ENCODE measurements around the gene UQCR11. TPM values are rescaled to one million over a fixed set of nuclear protein-coding genes. Genes with fewer than 3 reads are reported as not detected.

UQCR11 gene
- total and polyA plus RNA-seq, 2 of the 8 experiments (the other 6 are each of a cell fraction or from before 2014, with no cell fraction given) = 162 to 171 TPM

GRCh38 chr19:1634242-1634937, 29.1 kb upstream of the UQCR11 start:
- Histone ChIP-seq H2BK20ac (ENCODE audit: low read length) (no peak overlapping the region), H3K18ac (ENCODE audit: extremely low read depth, low read length) (no peak overlapping the region), H3K23ac (ENCODE audit: insufficient read length) (no peak overlapping the region), H2AFZ (ENCODE audit: low read length) (no peak overlapping the region), H3K27ac (ENCODE audit: low read depth, low read length) (no peak overlapping the region), H3K4me3 (ENCODE audit: extremely low read depth in 1 of 4, insufficient read depth in 2 of 4, low read depth in 3 of 4, low read length in 4 of 4) (no peak overlapping the region), H4K5ac (ENCODE audit: insufficient read length, low read depth, low read length) (no peak overlapping the region), H2AK5ac (ENCODE audit: low read depth, low read length) (no peak overlapping the region), H3K79me1 (ENCODE audit: low read depth, low read length) (peaks cover 21% of the 10 kb centered on the region), H3K36me3 (ENCODE audit: control insufficient read depth in 2 of 4, insufficient read depth in 4 of 4, low read length in 3 of 4) (peaks cover 16 to 65% (median 50%) of the 10 kb centered on the region in 4 experiments), H3K9ac (replicated peaks in 1 of 4; ENCODE audit: extremely low read depth in 1 of 4, low read depth in 3 of 4, low read length in 3 of 4) (no peak overlapping the region), H3K4ac (replicated peaks; ENCODE audit: insufficient read length, low read depth, low read length) (no peak overlapping the region), H2BK12ac (ENCODE audit: low read depth, low read length) (no peak overlapping the region), H2BK120ac (replicated peaks; ENCODE audit: low read depth, low read length) (no peak overlapping the region), H3K9me3 (ENCODE audit: insufficient read depth in 2 of 2, low read depth in 1 of 2, low read length in 1 of 2) (0 out of 4 replicates have a peak, but pooled peaks cover 0 to 2% of the 10 kb centered on the region in 2 experiments), H3K4me2 (ENCODE audit: insufficient read depth in 1 of 2, low read depth in 2 of 2, low read length in 2 of 2) (no peak overlapping the region), H3K79me2 (ENCODE audit: control insufficient read depth in 1 of 2, insufficient read depth in 2 of 2, low read length in 2 of 2) (peaks cover 4 to 61% of the 10 kb centered on the region in 2 experiments), H2BK15ac (ENCODE audit: low read length) (no peak overlapping the region), H4K20me1 (replicated peaks in 1 of 2; ENCODE audit: control insufficient read depth in 1 of 2, insufficient read depth in 2 of 2, low read length in 2 of 2) (peaks cover 20 to 52% of the 10 kb centered on the region in 2 experiments), H3K14ac (ENCODE audit: insufficient read length) (no peak overlapping the region), H4K8ac (ENCODE audit: extremely low read depth, insufficient read depth, low read length) (no peak overlapping the region), H4K91ac (replicated peaks; ENCODE audit: insufficient read length, low read length) (no peak overlapping the region), H3K56ac (replicated peaks; ENCODE audit: insufficient read length, low read depth, low read length) (no peak overlapping the region), H3K4me1 (replicated peaks in 1 of 4; ENCODE audit: control insufficient read depth in 3 of 4, insufficient read depth in 4 of 4, low read length in 3 of 4) (no peaks in the 10 kb centered on the region), H3K27me3 (replicated peaks in 1 of 4; ENCODE audit: control insufficient read depth in 3 of 4, extremely low read depth in 1 of 4, insufficient read depth in 3 of 4, low read length in 3 of 4) (no peaks in the 10 kb centered on the region), H2BK5ac (ENCODE audit: low read depth, low read length) (no peak overlapping the region), H3K23me2 (ENCODE audit: low read depth, low read length) (no peaks in the 10 kb centered on the region)
- WGBS, 2 experiments (ENCODE audit: extremely low coverage in 1 of 2, insufficient coverage in 1 of 2, insufficient read length in 1 of 2, insufficient replicate concordance in 2 of 2, low coverage in 1 of 2, low lambda C conversion rate in 2 of 2, missing lambda C conversion rate in 1 of 2) = 90% methylated on average over 19 of the region's 19 CpGs; no CpG with 5 or more reads in 1 of the 2 experiments
- DNase-seq (ENCODE audit: low read depth in 1 of 2, low spot score in 2 of 2) (no peak), FAIRE-seq (no peak)
- ChIA-PET CTCF (ENCODE audit: partially characterized antibody) (interaction anchor here (1.2 kb wide), 1 partner anchor 134 kb away, joined by 4 read pairs; no protein-coding TSS in a partner anchor), POLR2A (ENCODE audit: partially characterized antibody) (interaction anchor here (1.2 to 2.2 kb wide), 8 partner anchors 9 to 26 kb away, joined by 3 to 20 read pairs (median 5); partner anchors contain the start of gene TCF3)
- TF ChIP-seq SIX5 (IDR thresholded peaks at IDR 0.05; ENCODE audit: low read depth, low read length) (no peak), BACH1 (IDR thresholded peaks at IDR 0.05; ENCODE audit: low read length) (no peak), SP4 (IDR thresholded peaks at IDR 0.05; ENCODE audit: low read length) (no peak), SIN3A (conservative IDR thresholded peaks at IDR 0.05 in 1 of 2, IDR thresholded peaks at IDR 0.05 in 1 of 2; ENCODE audit: low read depth in 1 of 2, low read length in 2 of 2) (no peak), CTBP2 (IDR thresholded peaks at IDR 0.05; ENCODE audit: borderline replicate concordance, insufficient read depth, insufficient read length, low read length) (no peak), SUZ12 (IDR thresholded peaks at IDR 0.05; ENCODE audit: low read length) (no peak), ATF3 (IDR thresholded peaks at IDR 0.05; ENCODE audit: insufficient read depth, low read depth, low read length) (no peak), TBP (IDR thresholded peaks at IDR 0.05; ENCODE audit: low read depth, low read length) (no peak)
